H9 (cell line): ENCODE measurements around the gene ANKRD42. TPM values are rescaled to one million over a fixed set of nuclear protein-coding genes. Genes with fewer than 3 reads are reported as not detected.
"Not testable (repeated sequence)": the region's sequence is repeated elsewhere in the genome, so short reads cannot be mapped to it uniquely, and the experiment has no call there.

Source experiments
- DNase-seq: peaks from one replicate; pipeline ENCODE4 v3.0.0-alpha.2; 2017
- H2AFZ ChIP-seq: one replicate; pipeline ENCODE4 v1.6.1; 2013; ENCODE audit warnings: mild to moderate bottlenecking, low read length, control low read depth, moderate library complexity
- H2AK5ac ChIP-seq: 2 replicates; pipeline ENCODE4 v1.6.1; 2013; ENCODE audit warnings: low read length, control low read depth, mixed read lengths; ENCODE audit not compliant: insufficient read length
- H2BK120ac ChIP-seq: one replicate; pipeline ENCODE4 v1.6.1; 2013; ENCODE audit warnings: low read depth, mild to moderate bottlenecking, low read length, control low read depth, inconsistent platforms; ENCODE audit not compliant: poor library complexity, severe bottlenecking
- H2BK12ac ChIP-seq: 2 replicates; pipeline ENCODE4 v1.6.1; 2013; ENCODE audit warnings: low read length, control low read depth, mixed read lengths, low read depth; ENCODE audit not compliant: insufficient read length
- H2BK15ac ChIP-seq: 2 replicates; pipeline ENCODE4 v1.6.1; 2013; ENCODE audit warnings: low read depth, low read length, control low read depth
- H2BK20ac ChIP-seq: one replicate; pipeline ENCODE4 v1.6.1; 2013; ENCODE audit warnings: low read depth, mild to moderate bottlenecking, low read length, control low read depth, inconsistent platforms; ENCODE audit not compliant: poor library complexity, severe bottlenecking
- H2BK5ac ChIP-seq: 2 replicates; pipeline ENCODE4 v1.6.1; 2013; ENCODE audit warnings: low read length, control low read depth, mixed read lengths; ENCODE audit not compliant: insufficient read length
- H3K14ac ChIP-seq: 2 replicates; pipeline ENCODE4 v1.6.1; 2013; ENCODE audit warnings: low read length, control low read depth; ENCODE audit not compliant: insufficient read depth
- H3K18ac ChIP-seq: 2 replicates; pipeline ENCODE4 v1.6.1; 2013; ENCODE audit warnings: low read depth, mild to moderate bottlenecking, mixed read lengths, low read length, control low read depth; ENCODE audit not compliant: insufficient read length
- H3K23ac ChIP-seq: 2 replicates; pipeline ENCODE4 v1.6.1; 2013; ENCODE audit warnings: low read length, control low read depth, mixed read lengths, low read depth; ENCODE audit not compliant: insufficient read length
- H3K23me2 ChIP-seq: 2 replicates; pipeline ENCODE4 v1.6.1; 2013; ENCODE audit warnings: low read depth, mild to moderate bottlenecking, mixed read lengths, low read length, control low read depth; ENCODE audit not compliant: insufficient read length, poor library complexity, severe bottlenecking
- H3K27ac ChIP-seq: 2 replicates; pipeline ENCODE4 v1.5.1; 2013; ENCODE audit warnings: low read length, control low read depth, mixed read lengths, low read depth; ENCODE audit not compliant: insufficient read length
- H3K27me3 ChIP-seq: 2 replicates; pipeline ENCODE4 v1.6.1; 2013; ENCODE audit warnings: low read length, control low read depth, inconsistent platforms; ENCODE audit not compliant: insufficient read depth
- H3K4ac ChIP-seq: 2 replicates; pipeline ENCODE4 v1.6.1; 2013; ENCODE audit warnings: low read depth, mild to moderate bottlenecking, control low read depth, inconsistent platforms, low read length, moderate library complexity
- H3K4me1 ChIP-seq: 2 replicates; pipeline ENCODE4 v1.6.1; 2013; ENCODE audit warnings: low read length, control low read depth, inconsistent platforms; ENCODE audit not compliant: insufficient read depth
- H3K4me2 ChIP-seq: 2 replicates; pipeline ENCODE4 v1.6.1; 2013; ENCODE audit warnings: low read length, control low read depth, mixed read lengths; ENCODE audit not compliant: insufficient read length, insufficient read depth
- H3K56ac ChIP-seq: 2 replicates; pipeline ENCODE4 v1.6.1; 2013; ENCODE audit warnings: low read depth, mild to moderate bottlenecking, mixed read lengths, low read length, control low read depth; ENCODE audit not compliant: insufficient read length
- H3K79me1 ChIP-seq: 2 replicates; pipeline ENCODE4 v1.6.1; 2013; ENCODE audit warnings: low read depth, mild to moderate bottlenecking, moderate library complexity, low read length, control low read depth, inconsistent platforms; ENCODE audit not compliant: insufficient read depth, poor library complexity, severe bottlenecking
- H3K79me2 ChIP-seq: 2 replicates; pipeline ENCODE4 v1.6.1; 2013; ENCODE audit warnings: low read length, control low read depth, inconsistent platforms; ENCODE audit not compliant: insufficient read depth
- H3K9ac ChIP-seq: 2 replicates; pipeline ENCODE4 v1.6.1; 2013; ENCODE audit warnings: low read length, control low read depth, mixed read lengths; ENCODE audit not compliant: insufficient read length; ENCODE audit errors: extremely low read depth
- H3K9me3 ChIP-seq: one replicate; pipeline ENCODE4 v1.6.1; 2013; ENCODE audit warnings: low read depth, low read length, inconsistent platforms; ENCODE audit not compliant: control insufficient read depth
- H3T11ph ChIP-seq: one replicate; pipeline ENCODE4 v1.6.1; 2013; ENCODE audit warnings: mild to moderate bottlenecking, low read length, control low read depth, inconsistent platforms
- H4K20me1 ChIP-seq: one replicate; pipeline ENCODE4 v1.6.1; 2013; ENCODE audit not compliant: control insufficient read depth, insufficient read length, insufficient read depth
- H4K5ac ChIP-seq: 2 replicates; pipeline ENCODE4 v1.6.1; 2013; ENCODE audit warnings: low read depth, mild to moderate bottlenecking, mixed read lengths, low read length, control low read depth; ENCODE audit not compliant: insufficient read length
- H4K8ac ChIP-seq: replicated peaks from 2 replicates; pipeline ENCODE4 v1.6.1; 2013; ENCODE audit warnings: low read length, control low read depth, mixed read lengths, low read depth; ENCODE audit not compliant: insufficient read length
- H4K91ac ChIP-seq: 2 replicates; pipeline ENCODE4 v1.6.1; 2013; ENCODE audit warnings: low read depth, mild to moderate bottlenecking, moderate library complexity, mixed read lengths, low read length, control low read depth; ENCODE audit not compliant: insufficient read length
- H3K27ac Mint-ChIP-seq, 3 experiments: 2 replicates in 2 of 3; 3 replicates in 1 of 3; pipeline ENCODE4 v1.8.0; 2020 to 2021; ENCODE audit warnings: mixed read lengths in 3 of 3, mild to moderate bottlenecking in 1 of 3, moderate library complexity in 1 of 3
- H3K27me3 Mint-ChIP-seq: 2 replicates; pipeline ENCODE4 v1.8.0; 2021; ENCODE audit warnings: low read depth, mild to moderate bottlenecking, moderate library complexity, mixed read lengths
- H3K36me3 Mint-ChIP-seq, 3 experiments: 2 replicates in 2 of 3; 3 replicates in 1 of 3; pipeline ENCODE4 v1.8.0; 2020 to 2021; ENCODE audit warnings: low read depth in 3 of 3, mixed read lengths in 3 of 3; ENCODE audit not compliant: insufficient read depth in 1 of 3
- H3K4me1 Mint-ChIP-seq, 2 experiments: 2 replicates each; pipeline ENCODE4 v1.8.0; 2020; ENCODE audit warnings: mixed read lengths in 2 of 2
- H3K4me3 Mint-ChIP-seq, 2 experiments: 2 replicates in 1 of 2; 3 replicates in 1 of 2; pipeline ENCODE4 v1.8.0; 2020 to 2021; ENCODE audit warnings: mild to moderate bottlenecking in 2 of 2, mixed read lengths in 2 of 2, moderate library complexity in 1 of 2
- H3K9me3 Mint-ChIP-seq, 2 experiments: 2 replicates in 1 of 2; 3 replicates in 1 of 2; pipeline ENCODE4 v1.8.0; 2020; ENCODE audit warnings: mild to moderate bottlenecking in 2 of 2, mixed read lengths in 2 of 2, moderate library complexity in 1 of 2
- CTCF ChIP-seq: fragments of 200-600 bp; sonication (generic); conservative IDR thresholded peaks from 3 replicates; pipeline ENCODE4 v1.8.0; 2021; ENCODE audit warnings: antibody characterized with exemption, mild to moderate bottlenecking
- WGBS: extraction: QIAGEN DNeasy Blood & Tissue Kit; methylation state at CpG from one replicate; pipeline ENCODE4 v1.1.7; 2013; ENCODE audit warnings: missing lambda C conversion rate, low lambda C conversion rate, mixed read lengths; ENCODE audit not compliant: insufficient read length; ENCODE audit errors: extremely low coverage; 5-methylcytosine and 5-hydroxymethylcytosine counted together
- total RNA-seq: library from RNA; stranded (reverse); gene quantifications from 2 replicates; pipeline ENCODE4 v1.2.1, GENCODE V29; 2021

The ANKRD42 gene
- total RNA-seq, 1 experiment from 2014 or later = 4.9 TPM

- WGBS = no CpG with 5 or more reads among the region's 1 CpG
- Histone ChIP-seq H2BK20ac (no peak overlapping the region), H3K79me1 (no peaks in the 10 kb centered on the region), H3K4ac (no peak overlapping the region), H3K9ac (no peak overlapping the region), H3K18ac (no peak overlapping the region), H2AK5ac (no peak overlapping the region), H4K8ac (no peak overlapping the region), H3K56ac (no peak overlapping the region), H3K4me2 (no peak overlapping the region), H2BK5ac (no peak overlapping the region), H3K23me2 (no peaks in the 10 kb centered on the region), H2AFZ (no peak overlapping the region), H3K9me3 (no peaks in the 10 kb centered on the region), H3K23ac (no peak overlapping the region), H3K14ac (no peak overlapping the region), H4K5ac (no peak overlapping the region), H3T11ph (no peak overlapping the region), H3K4me1 (no peaks in the 10 kb centered on the region), H3K27me3 (no peaks in the 10 kb centered on the region), H3K27ac (no peak overlapping the region), H4K91ac (no peak overlapping the region), H2BK15ac (no peak overlapping the region), H2BK120ac (no peak overlapping the region), H4K20me1 (no peaks in the 10 kb centered on the region), H3K79me2 (no peaks in the 10 kb centered on the region), H2BK12ac (no peak overlapping the region)
- Mint-ChIP-seq H3K36me3 (peaks cover 0 to 4% (median 2%) of the 10 kb centered on the region in 3 experiments; a peak in 2 of 7 replicates), H3K27me3 (no peaks in the 10 kb centered on the region), H3K9me3 (no peaks in the 10 kb centered on the region), H3K4me1 (0 out of 4 replicates have a peak, but pooled peaks cover 0 to 2% of the 10 kb centered on the region in 2 experiments), H3K27ac (no peak overlapping the region), H3K4me3 (no peak overlapping the region)
- TF ChIP-seq CTCF = no peak
- no peak for DNase-seq
These were observed 12.7 kb downstream of the ANKRD42 start for GRCh38 chr11:83206221-83206620.

GRCh38 chr11:83206771-83207382 is 13.4 kb downstream of the ANKRD42 start:
- H4K5ac ChIP-seq, H3K9ac ChIP-seq, H3T11ph ChIP-seq, H3K4ac ChIP-seq, H3K4me2 ChIP-seq, H3K23ac ChIP-seq, H3K4me3 Mint-ChIP-seq, H3K9me3 Mint-ChIP-seq, H3K27me3 Mint-ChIP-seq, H3K18ac ChIP-seq, H2BK15ac ChIP-seq, H3K23me2 ChIP-seq, H2BK12ac ChIP-seq, H3K9me3 ChIP-seq, H3K14ac ChIP-seq, DNase-seq, H3K79me1 ChIP-seq, H4K20me1 ChIP-seq, H4K8ac ChIP-seq, H2BK120ac ChIP-seq, H2BK5ac ChIP-seq, H3K4me1 Mint-ChIP-seq, H3K27me3 ChIP-seq, H2BK20ac ChIP-seq, H2AK5ac ChIP-seq, H2AFZ ChIP-seq, H3K4me1 ChIP-seq, H3K27ac ChIP-seq, H3K56ac ChIP-seq, H3K36me3 Mint-ChIP-seq, H3K79me2 ChIP-seq, H4K91ac ChIP-seq: not testable (repeated sequence)
- no CpG with 5 or more reads among the region's 4 CpGs for WGBS
- 0 out of 7 replicates have a peak overlapping the region, but pooled peaks of 1 of the 3 experiments have one; percentile 3 for H3K27ac Mint-ChIP-seq
